Measurements from ENCODE around the gene VSTM2B. TPM values are rescaled to one million over a fixed set of nuclear protein-coding genes. Genes with fewer than 3 reads are reported as not detected.

The VSTM2B gene
- total RNA-seq, 1 donor from 2014 or later, result not detected

GRCh38 chr19:29491491-29491890 is 34.3 kb upstream of the VSTM2B start:
- Mint-ChIP-seq H3K27ac (ENCODE audit: unreplicated experiment) (no peak overlapping the region), H3K27me3 (ENCODE audit: low read depth) (peaks cover 13% of the 10 kb centered on the region), H3K36me3 (ENCODE audit: low read depth) (no peaks in the 10 kb centered on the region), H3K9me3 (ENCODE audit: low read depth) (peaks cover 3% of the 10 kb centered on the region), H3K4me3 (ENCODE audit: unreplicated experiment) (no peak overlapping the region), H3K4me1 (ENCODE audit: low read depth) (no peaks in the 10 kb centered on the region)
- no peak for TF ChIP-seq CTCF (IDR thresholded peaks at IDR 0.05)
- DNase-seq (ENCODE audit: low spot score), result no peak

- Mint-ChIP-seq H3K27ac (ENCODE audit: unreplicated experiment) (no peak overlapping the region), H3K4me1 (ENCODE audit: low read depth) (no peaks in the 10 kb centered on the region), H3K9me3 (ENCODE audit: low read depth) (no peaks in the 10 kb centered on the region), H3K4me3 (ENCODE audit: unreplicated experiment) (no peak overlapping the region), H3K36me3 (ENCODE audit: low read depth) (no peaks in the 10 kb centered on the region), H3K27me3 (ENCODE audit: low read depth) (peaks cover 13% of the 10 kb centered on the region)
- TF ChIP-seq CTCF (IDR thresholded peaks at IDR 0.05), result no peak
- DNase-seq (ENCODE audit: low spot score), result no peak
Measured at GRCh38 chr19:29491995-29492577, 33.7 kb upstream of the VSTM2B start.

- no peak for TF ChIP-seq CTCF (IDR thresholded peaks at IDR 0.05)
- no peak overlapping the region for H3K4me3 Mint-ChIP-seq (ENCODE audit: unreplicated experiment)
- H3K9me3 Mint-ChIP-seq (ENCODE audit: low read depth), result no peaks in the 10 kb centered on the region
- no peaks in the 10 kb centered on the region for H3K36me3 Mint-ChIP-seq (ENCODE audit: low read depth)
- H3K27ac Mint-ChIP-seq (ENCODE audit: unreplicated experiment), result no peak overlapping the region
- H3K4me1 Mint-ChIP-seq (ENCODE audit: low read depth), result no peaks in the 10 kb centered on the region
- no peak for DNase-seq (ENCODE audit: low spot score)
- H3K27me3 Mint-ChIP-seq (ENCODE audit: low read depth), result peaks cover 13% of the 10 kb centered on the region
Measured at GRCh38 chr19:29492769-29493168, 33.0 kb upstream of the VSTM2B start.

- no peaks in the 10 kb centered on the region for H3K4me1 Mint-ChIP-seq (ENCODE audit: low read depth)
- no peaks in the 10 kb centered on the region for H3K36me3 Mint-ChIP-seq (ENCODE audit: low read depth)
- DNase-seq (ENCODE audit: low spot score), result no peak
- no peaks in the 10 kb centered on the region for H3K9me3 Mint-ChIP-seq (ENCODE audit: low read depth)
- no peak for TF ChIP-seq CTCF (IDR thresholded peaks at IDR 0.05)
- H3K27me3 Mint-ChIP-seq (ENCODE audit: low read depth), result peaks cover 11% of the 10 kb centered on the region
- H3K27ac Mint-ChIP-seq (ENCODE audit: unreplicated experiment), result no peak overlapping the region
- no peak overlapping the region for H3K4me3 Mint-ChIP-seq (ENCODE audit: unreplicated experiment)
Measured at GRCh38 chr19:29495091-29495490, 30.7 kb upstream of the VSTM2B start.

DNA sequence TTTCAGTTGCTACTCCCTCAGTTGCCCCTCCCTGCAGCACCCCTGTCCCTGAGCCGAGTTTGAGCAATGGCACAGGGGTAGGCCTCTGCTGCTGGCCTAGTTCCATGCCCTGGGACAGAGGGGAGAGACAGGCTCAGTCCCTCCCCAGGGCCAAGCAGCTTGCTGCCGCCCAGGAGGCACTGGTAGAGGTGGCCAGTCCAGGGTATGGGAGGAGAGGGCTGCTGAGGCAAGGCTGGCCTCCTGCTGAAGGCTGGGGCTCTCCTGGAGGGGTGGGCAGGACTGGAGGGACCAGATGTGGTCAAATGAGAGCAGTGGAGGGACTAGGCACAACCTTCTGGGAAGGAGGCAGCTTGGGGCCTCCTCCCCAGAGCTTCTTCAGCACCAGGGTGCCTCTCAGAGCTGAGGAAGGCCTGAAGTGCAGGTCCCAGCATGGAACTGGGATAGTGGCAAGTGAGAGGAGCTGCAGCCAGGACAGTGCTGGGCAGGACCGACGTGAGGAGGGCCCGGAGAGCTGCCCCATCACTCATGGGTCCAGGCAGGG is 29.8 kb upstream of the VSTM2B start:
- TF ChIP-seq CTCF (IDR thresholded peaks at IDR 0.05), result no peak
- DNase-seq (ENCODE audit: low spot score), result peak; percentile 66
- no peak overlapping the region for H3K27ac Mint-ChIP-seq (ENCODE audit: unreplicated experiment)
- no peaks in the 10 kb centered on the region for H3K9me3 Mint-ChIP-seq (ENCODE audit: low read depth)
- H3K4me3 Mint-ChIP-seq (ENCODE audit: unreplicated experiment), result no peak overlapping the region
- H3K27me3 Mint-ChIP-seq (ENCODE audit: low read depth), result peaks cover 11% of the 10 kb centered on the region
- no peaks in the 10 kb centered on the region for H3K4me1 Mint-ChIP-seq (ENCODE audit: low read depth)
- H3K36me3 Mint-ChIP-seq (ENCODE audit: low read depth), result no peaks in the 10 kb centered on the region

Data from chondrocyte (in vitro differentiated cells).